DOHH2 (cell line): ENCODE data around the gene DYNLL2.

ENCODE experiments used
- H3F3A ChIP-seq: fragments of 200-600 bp; sonication (generic), shearing (Covaris generic); 2 replicates; pipeline ENCODE4 v1.6.0; 2016; ENCODE audit warnings: antibody characterized with exemption, mild to moderate bottlenecking; ENCODE audit not compliant: control insufficient read depth, insufficient read depth
- H3K27ac ChIP-seq: fragments of 200-600 bp; sonication (generic); 2 replicates; pipeline ENCODE4 v1.5.1; 2014; ENCODE audit warnings: low read depth, mild to moderate bottlenecking, low read length, moderate library complexity
- H3K27me3 ChIP-seq: fragments of 200-600 bp; sonication (generic); 2 replicates; pipeline ENCODE4 v1.6.1; 2014; ENCODE audit warnings: mild to moderate bottlenecking, low read length, mixed read lengths; ENCODE audit not compliant: control insufficient read depth
- H3K36me3 ChIP-seq: fragments of 200-600 bp; sonication (generic); 2 replicates; pipeline ENCODE4 v1.6.1; 2014; ENCODE audit warnings: mild to moderate bottlenecking, low read length, moderate library complexity, mixed read lengths; ENCODE audit not compliant: control insufficient read depth
- H3K4me1 ChIP-seq: fragments of 200-600 bp; sonication (generic); 2 replicates; pipeline ENCODE4 v1.6.1; 2014; ENCODE audit warnings: mild to moderate bottlenecking, low read length, mixed read lengths; ENCODE audit not compliant: control insufficient read depth
- H3K4me2 ChIP-seq: fragments of 200-600 bp; sonication (generic); 2 replicates; pipeline ENCODE4 v1.6.0; 2014; ENCODE audit warnings: mild to moderate bottlenecking, low read length, moderate library complexity
- H3K4me3 ChIP-seq: fragments of 200-600 bp; sonication (generic); 2 replicates; pipeline ENCODE4 v1.5.1; 2014; ENCODE audit warnings: mild to moderate bottlenecking, low read length, mixed read lengths
- H3K79me2 ChIP-seq: fragments of 200-600 bp; sonication (generic); 2 replicates; pipeline ENCODE4 v1.6.1; 2014; ENCODE audit warnings: mild to moderate bottlenecking, low read length, mixed read lengths; ENCODE audit not compliant: control insufficient read depth
- H3K9me2 ChIP-seq: fragments of 200-600 bp; sonication (generic); replicated peaks from 2 replicates; pipeline ENCODE4 v1.6.1; 2014; ENCODE audit warnings: mild to moderate bottlenecking, low read length, mixed read lengths; ENCODE audit not compliant: control insufficient read depth
- H3K9me3 ChIP-seq: fragments of 200-600 bp; sonication (generic); 2 replicates; pipeline ENCODE4 v1.6.1; 2014; ENCODE audit warnings: antibody characterized with exemption, low read length, mixed read lengths; ENCODE audit not compliant: control insufficient read depth, insufficient read depth
- H4K20me1 ChIP-seq: fragments of 200-600 bp; sonication (generic); 2 replicates; pipeline ENCODE4 v1.6.0; 2014; ENCODE audit warnings: low read depth, mild to moderate bottlenecking, antibody characterized with exemption, low read length, moderate library complexity; ENCODE audit not compliant: control insufficient read depth, insufficient read depth
- EZH2phosphoT487 ChIP-seq: fragments of 200-600 bp; sonication (generic); IDR thresholded peaks from 2 replicates; pipeline ENCODE4 v1.6.1; 2017; ENCODE audit warnings: borderline replicate concordance, mild to moderate bottlenecking, antibody characterized with exemption, low read length, moderate library complexity, mixed read lengths
- TF ChIP-seq, protein P1 (sequence below): fragments of 200-600 bp; sonication (generic); IDR thresholded peaks from one replicate; pipeline ENCODE4 v1.5.1; 2014; ENCODE audit warnings: antibody characterized with exemption, mild to moderate bottlenecking, low read depth, low read length; ENCODE audit not compliant: poor library complexity, severe bottlenecking

Gene DYNLL2

DNA sequence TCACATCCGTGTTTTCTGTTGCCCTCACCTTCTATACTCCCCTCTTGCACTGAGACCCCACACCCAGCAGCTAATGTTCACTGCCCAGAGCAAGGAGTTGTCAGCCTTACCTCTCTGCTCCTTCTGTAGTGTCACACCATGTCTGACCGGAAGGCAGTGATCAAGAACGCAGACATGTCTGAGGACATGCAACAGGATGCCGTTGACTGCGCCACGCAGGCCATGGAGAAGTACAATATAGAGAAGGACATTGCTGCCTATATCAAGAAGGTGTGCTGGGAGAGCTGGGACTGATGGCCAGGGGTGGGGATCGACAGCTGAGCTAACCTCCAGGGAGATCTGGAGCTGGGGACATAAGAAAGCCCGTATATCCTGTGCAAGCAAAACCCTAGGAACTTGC is 3.7 kb downstream of the DYNLL2 start:
- no peak overlapping the region for H3K4me3 ChIP-seq
- no peaks in the 10 kb centered on the region for H3K9me2 ChIP-seq
- peaks cover 22% of the 10 kb centered on the region for H3K4me1 ChIP-seq
- peaks cover 85% of the 10 kb centered on the region for H3K36me3 ChIP-seq
- no peaks in the 10 kb centered on the region for H3K9me3 ChIP-seq
- H3K27ac ChIP-seq = no peak overlapping the region
- no peaks in the 10 kb centered on the region for H3F3A ChIP-seq
- peaks cover 72% of the 10 kb centered on the region for H3K79me2 ChIP-seq
- TF ChIP-seq, protein P1, sequence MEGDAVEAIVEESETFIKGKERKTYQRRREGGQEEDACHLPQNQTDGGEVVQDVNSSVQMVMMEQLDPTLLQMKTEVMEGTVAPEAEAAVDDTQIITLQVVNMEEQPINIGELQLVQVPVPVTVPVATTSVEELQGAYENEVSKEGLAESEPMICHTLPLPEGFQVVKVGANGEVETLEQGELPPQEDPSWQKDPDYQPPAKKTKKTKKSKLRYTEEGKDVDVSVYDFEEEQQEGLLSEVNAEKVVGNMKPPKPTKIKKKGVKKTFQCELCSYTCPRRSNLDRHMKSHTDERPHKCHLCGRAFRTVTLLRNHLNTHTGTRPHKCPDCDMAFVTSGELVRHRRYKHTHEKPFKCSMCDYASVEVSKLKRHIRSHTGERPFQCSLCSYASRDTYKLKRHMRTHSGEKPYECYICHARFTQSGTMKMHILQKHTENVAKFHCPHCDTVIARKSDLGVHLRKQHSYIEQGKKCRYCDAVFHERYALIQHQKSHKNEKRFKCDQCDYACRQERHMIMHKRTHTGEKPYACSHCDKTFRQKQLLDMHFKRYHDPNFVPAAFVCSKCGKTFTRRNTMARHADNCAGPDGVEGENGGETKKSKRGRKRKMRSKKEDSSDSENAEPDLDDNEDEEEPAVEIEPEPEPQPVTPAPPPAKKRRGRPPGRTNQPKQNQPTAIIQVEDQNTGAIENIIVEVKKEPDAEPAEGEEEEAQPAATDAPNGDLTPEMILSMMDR = no peak
- TF ChIP-seq EZH2phosphoT487 = no peak
- no peaks in the 10 kb centered on the region for H3K27me3 ChIP-seq
- no peak overlapping the region for H3K4me2 ChIP-seq
- H4K20me1 ChIP-seq = peaks cover 51% of the 10 kb centered on the region

DNA sequence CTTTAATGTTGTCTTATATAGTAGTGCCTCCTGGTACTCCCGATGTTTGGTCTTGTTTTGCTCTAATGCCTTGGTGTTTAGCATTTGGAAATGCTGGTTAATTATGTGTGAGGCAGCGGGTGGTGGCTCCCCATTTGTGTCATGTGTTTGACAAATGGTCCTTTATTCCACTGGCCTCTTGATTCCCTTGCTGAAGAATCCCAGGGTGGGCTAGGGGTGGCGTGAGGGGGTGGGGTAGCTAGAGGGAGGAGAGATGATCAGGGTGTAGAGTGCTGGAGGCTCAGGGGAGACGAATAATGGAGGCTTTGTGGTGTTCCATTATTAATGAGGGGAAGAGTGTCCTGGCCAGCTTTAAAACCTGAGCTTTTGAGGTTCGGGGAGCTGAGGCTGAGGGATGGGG is 5.4 kb downstream of the DYNLL2 start:
- H4K20me1 ChIP-seq = peaks cover 54% of the 10 kb centered on the region

DNA sequence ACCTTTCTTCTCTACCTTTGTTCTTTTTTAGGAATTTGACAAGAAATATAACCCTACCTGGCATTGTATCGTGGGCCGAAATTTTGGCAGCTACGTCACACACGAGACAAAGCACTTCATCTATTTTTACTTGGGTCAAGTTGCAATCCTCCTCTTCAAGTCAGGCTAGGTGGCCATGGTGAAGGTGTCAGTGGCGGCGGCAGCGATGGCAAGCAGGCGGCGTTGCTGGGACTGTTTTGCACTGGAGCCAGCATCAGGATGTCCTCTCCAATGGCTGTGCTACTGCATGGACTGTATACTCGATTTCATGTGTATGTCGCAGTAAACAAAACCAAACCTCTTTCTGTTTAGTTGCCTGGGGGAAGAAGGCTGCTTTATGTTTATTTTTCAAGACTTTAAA is 5.9 kb downstream of the DYNLL2 start:
- Histone ChIP-seq H3K9me2 (no peaks in the 10 kb centered on the region), H3K27me3 (no peaks in the 10 kb centered on the region), H3K4me2 (no peak overlapping the region), H3F3A (no peaks in the 10 kb centered on the region), H3K27ac (no peak overlapping the region), H4K20me1 (peaks cover 53% of the 10 kb centered on the region), H3K36me3 (peaks cover 100% of the 10 kb centered on the region), H3K9me3 (no peaks in the 10 kb centered on the region), H3K4me3 (no peak overlapping the region), H3K4me1 (peaks cover 15% of the 10 kb centered on the region), H3K79me2 (peaks cover 62% of the 10 kb centered on the region)
- no peak for TF ChIP-seq EZH2phosphoT487
- TF ChIP-seq, protein P1 = no peak

More for the DNA sequence above, 5.4 kb downstream of the DYNLL2 start:
- TF ChIP-seq, protein P1 = no peak
- no peak for TF ChIP-seq EZH2phosphoT487
- peaks cover 100% of the 10 kb centered on the region for H3K36me3 ChIP-seq
- H3K27ac ChIP-seq = no peak overlapping the region
- H3K4me1 ChIP-seq = peaks cover 15% of the 10 kb centered on the region
- no peaks in the 10 kb centered on the region for H3F3A ChIP-seq
- H3K4me2 ChIP-seq = no peak overlapping the region
- no peaks in the 10 kb centered on the region for H3K27me3 ChIP-seq
- H3K9me3 ChIP-seq = no peaks in the 10 kb centered on the region
- no peak overlapping the region for H3K4me3 ChIP-seq
- H3K79me2 ChIP-seq = peaks cover 67% of the 10 kb centered on the region
- no peaks in the 10 kb centered on the region for H3K9me2 ChIP-seq
